ENCODE data around the gene NPLOC4. TPM values are rescaled to one million over a fixed set of nuclear protein-coding genes. Genes with fewer than 3 reads are reported as not detected.

NPLOC4 gene
- total and polyA plus RNA-seq, 2 of the 13 experiments (the other 11 are each of a cell fraction or from before 2014, with no cell fraction given), result 57.0 to 97.0 TPM

DNA sequence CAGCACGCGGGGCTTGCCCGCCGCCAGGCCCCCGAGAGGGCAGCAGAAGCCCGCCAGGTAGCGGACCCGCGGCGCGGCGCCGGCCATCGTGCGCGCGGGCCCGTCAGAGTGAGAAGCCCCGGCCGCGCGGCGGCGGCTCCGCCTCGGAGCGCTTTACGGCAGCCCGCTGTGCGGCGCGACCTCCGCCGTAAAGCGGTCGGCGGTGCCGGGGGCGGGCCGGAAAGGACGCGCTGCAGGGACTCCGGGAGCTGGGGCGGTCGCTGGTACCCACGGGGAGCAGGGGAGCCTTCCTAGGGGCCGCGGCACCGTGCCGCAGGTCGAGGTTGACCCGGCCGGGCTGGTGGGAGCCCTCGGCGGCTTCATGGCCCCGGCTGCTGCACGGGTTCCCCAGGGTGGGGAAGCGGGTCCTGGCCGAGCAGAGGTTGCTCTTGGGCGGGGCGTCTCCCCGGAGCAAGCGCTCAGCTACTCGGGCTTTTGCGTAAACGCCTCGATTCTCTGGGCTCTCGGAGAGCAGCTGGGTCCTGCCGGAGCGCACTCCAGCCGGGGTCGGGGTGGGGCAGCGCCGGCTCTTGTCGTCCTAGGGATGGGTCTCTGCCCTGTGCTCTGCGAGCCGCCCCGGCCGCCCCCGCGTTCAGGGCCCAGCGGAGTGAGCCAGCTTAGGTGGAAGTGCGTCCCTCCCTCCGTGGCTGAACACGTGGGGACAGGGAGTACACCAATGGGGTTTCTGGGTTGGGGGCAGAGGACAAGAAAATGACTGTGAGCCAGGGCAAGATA lies 84.5 kb downstream of the NPLOC4 start, which contains the start of gene FAAP100 (continued):
- TF ChIP-seq, protein P1, sequence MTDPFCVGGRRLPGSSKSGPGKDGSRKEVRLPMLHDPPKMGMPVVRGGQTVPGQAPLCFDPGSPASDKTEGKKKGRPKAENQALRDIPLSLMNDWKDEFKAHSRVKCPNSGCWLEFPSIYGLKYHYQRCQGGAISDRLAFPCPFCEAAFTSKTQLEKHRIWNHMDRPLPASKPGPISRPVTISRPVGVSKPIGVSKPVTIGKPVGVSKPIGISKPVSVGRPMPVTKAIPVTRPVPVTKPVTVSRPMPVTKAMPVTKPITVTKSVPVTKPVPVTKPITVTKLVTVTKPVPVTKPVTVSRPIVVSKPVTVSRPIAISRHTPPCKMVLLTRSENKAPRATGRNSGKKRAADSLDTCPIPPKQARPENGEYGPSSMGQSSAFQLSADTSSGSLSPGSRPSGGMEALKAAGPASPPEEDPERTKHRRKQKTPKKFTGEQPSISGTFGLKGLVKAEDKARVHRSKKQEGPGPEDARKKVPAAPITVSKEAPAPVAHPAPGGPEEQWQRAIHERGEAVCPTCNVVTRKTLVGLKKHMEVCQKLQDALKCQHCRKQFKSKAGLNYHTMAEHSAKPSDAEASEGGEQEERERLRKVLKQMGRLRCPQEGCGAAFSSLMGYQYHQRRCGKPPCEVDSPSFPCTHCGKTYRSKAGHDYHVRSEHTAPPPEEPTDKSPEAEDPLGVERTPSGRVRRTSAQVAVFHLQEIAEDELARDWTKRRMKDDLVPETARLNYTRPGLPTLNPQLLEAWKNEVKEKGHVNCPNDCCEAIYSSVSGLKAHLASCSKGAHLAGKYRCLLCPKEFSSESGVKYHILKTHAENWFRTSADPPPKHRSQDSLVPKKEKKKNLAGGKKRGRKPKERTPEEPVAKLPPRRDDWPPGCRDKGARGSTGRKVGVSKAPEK (CRISPR knock-in tag; IDR thresholded peaks at IDR 0.05; ENCODE audit: borderline replicate concordance), result no peak
- TF ChIP-seq ELF1 (CRISPR knock-in tag; IDR thresholded peaks at IDR 0.05) (peak; percentile 31; the same call in 1 of the 2 replicates), NFKB2 (CRISPR knock-in tag; IDR thresholded peaks at IDR 0.05; ENCODE audit: borderline replicate concordance) (peak; percentile 54), ZNF724P (CRISPR knock-in tag; IDR thresholded peaks at IDR 0.05; ENCODE audit: borderline replicate concordance) (0 out of 2 replicates have a peak, but pooled peaks have one; percentile 43), ZBTB3 (CRISPR knock-in tag; IDR thresholded peaks at IDR 0.05; ENCODE audit: borderline replicate concordance, low read depth) (peak; percentile 33; the same call in 1 of the 2 replicates), ERF (CRISPR knock-in tag; IDR thresholded peaks at IDR 0.05) (peak; percentile 17; the same call in 1 of the 2 replicates), ZNF124 (CRISPR knock-in tag; IDR thresholded peaks at IDR 0.05) (0 out of 2 replicates have a peak, but pooled peaks have one; percentile 43), ZNF205 (CRISPR knock-in tag; IDR thresholded peaks at IDR 0.05) (no peak), ARNT (IDR thresholded peaks at IDR 0.05) (no peak), ZFX (CRISPR knock-in tag; IDR thresholded peaks at IDR 0.05; ENCODE audit: low read depth) (peak; percentile 76), ZC3H13 (CRISPR knock-in tag; IDR thresholded peaks at IDR 0.05) (0 out of 2 replicates have a peak, but pooled peaks have one; percentile 49)
- TF ChIP-seq, protein P2, sequence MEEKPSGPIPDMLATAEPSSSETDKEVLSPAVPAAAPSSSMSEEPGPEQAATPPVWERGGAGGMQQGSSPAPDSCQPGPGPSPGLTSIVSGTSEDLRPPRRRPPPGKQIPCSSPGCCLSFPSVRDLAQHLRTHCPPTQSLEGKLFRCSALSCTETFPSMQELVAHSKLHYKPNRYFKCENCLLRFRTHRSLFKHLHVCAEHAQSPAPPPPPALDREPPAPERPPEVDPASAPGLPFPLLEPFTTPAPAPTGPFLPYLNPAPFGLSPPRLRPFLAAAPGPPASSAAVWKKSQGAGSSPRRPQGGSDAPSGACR (CRISPR knock-in tag; IDR thresholded peaks at IDR 0.05), result peak; percentile 42; the same call in 1 of the 2 replicates
- TF ChIP-seq, protein P3, sequence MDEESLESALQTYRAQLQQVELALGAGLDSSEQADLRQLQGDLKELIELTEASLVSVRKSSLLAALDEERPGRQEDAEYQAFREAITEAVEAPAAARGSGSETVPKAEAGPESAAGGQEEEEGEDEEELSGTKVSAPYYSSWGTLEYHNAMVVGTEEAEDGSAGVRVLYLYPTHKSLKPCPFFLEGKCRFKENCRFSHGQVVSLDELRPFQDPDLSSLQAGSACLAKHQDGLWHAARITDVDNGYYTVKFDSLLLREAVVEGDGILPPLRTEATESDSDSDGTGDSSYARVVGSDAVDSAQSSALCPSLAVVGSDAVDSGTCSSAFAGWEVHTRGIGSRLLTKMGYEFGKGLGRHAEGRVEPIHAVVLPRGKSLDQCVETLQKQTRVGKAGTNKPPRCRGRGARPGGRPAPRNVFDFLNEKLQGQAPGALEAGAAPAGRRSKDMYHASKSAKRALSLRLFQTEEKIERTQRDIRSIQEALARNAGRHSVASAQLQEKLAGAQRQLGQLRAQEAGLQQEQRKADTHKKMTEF (CRISPR knock-in tag; IDR thresholded peaks at IDR 0.05), result peak; percentile 80
- TF ChIP-seq, protein P4, sequence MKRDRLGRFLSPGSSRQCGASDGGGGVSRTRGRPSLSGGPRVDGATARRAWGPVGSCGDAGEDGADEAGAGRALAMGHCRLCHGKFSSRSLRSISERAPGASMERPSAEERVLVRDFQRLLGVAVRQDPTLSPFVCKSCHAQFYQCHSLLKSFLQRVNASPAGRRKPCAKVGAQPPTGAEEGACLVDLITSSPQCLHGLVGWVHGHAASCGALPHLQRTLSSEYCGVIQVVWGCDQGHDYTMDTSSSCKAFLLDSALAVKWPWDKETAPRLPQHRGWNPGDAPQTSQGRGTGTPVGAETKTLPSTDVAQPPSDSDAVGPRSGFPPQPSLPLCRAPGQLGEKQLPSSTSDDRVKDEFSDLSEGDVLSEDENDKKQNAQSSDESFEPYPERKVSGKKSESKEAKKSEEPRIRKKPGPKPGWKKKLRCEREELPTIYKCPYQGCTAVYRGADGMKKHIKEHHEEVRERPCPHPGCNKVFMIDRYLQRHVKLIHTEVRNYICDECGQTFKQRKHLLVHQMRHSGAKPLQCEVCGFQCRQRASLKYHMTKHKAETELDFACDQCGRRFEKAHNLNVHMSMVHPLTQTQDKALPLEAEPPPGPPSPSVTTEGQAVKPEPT (CRISPR knock-in tag; IDR thresholded peaks at IDR 0.05; ENCODE audit: low read depth), result peak; percentile 87; the same call in 1 of the 2 replicates
- TF ChIP-seq, protein P5, sequence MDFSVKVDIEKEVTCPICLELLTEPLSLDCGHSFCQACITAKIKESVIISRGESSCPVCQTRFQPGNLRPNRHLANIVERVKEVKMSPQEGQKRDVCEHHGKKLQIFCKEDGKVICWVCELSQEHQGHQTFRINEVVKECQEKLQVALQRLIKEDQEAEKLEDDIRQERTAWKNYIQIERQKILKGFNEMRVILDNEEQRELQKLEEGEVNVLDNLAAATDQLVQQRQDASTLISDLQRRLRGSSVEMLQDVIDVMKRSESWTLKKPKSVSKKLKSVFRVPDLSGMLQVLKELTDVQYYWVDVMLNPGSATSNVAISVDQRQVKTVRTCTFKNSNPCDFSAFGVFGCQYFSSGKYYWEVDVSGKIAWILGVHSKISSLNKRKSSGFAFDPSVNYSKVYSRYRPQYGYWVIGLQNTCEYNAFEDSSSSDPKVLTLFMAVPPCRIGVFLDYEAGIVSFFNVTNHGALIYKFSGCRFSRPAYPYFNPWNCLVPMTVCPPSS (IDR thresholded peaks at IDR 0.05), result no peak
- TF ChIP-seq, protein P6, sequence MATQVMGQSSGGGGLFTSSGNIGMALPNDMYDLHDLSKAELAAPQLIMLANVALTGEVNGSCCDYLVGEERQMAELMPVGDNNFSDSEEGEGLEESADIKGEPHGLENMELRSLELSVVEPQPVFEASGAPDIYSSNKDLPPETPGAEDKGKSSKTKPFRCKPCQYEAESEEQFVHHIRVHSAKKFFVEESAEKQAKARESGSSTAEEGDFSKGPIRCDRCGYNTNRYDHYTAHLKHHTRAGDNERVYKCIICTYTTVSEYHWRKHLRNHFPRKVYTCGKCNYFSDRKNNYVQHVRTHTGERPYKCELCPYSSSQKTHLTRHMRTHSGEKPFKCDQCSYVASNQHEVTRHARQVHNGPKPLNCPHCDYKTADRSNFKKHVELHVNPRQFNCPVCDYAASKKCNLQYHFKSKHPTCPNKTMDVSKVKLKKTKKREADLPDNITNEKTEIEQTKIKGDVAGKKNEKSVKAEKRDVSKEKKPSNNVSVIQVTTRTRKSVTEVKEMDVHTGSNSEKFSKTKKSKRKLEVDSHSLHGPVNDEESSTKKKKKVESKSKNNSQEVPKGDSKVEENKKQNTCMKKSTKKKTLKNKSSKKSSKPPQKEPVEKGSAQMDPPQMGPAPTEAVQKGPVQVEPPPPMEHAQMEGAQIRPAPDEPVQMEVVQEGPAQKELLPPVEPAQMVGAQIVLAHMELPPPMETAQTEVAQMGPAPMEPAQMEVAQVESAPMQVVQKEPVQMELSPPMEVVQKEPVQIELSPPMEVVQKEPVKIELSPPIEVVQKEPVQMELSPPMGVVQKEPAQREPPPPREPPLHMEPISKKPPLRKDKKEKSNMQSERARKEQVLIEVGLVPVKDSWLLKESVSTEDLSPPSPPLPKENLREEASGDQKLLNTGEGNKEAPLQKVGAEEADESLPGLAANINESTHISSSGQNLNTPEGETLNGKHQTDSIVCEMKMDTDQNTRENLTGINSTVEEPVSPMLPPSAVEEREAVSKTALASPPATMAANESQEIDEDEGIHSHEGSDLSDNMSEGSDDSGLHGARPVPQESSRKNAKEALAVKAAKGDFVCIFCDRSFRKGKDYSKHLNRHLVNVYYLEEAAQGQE (IDR thresholded peaks at IDR 0.05; ENCODE audit: borderline replicate concordance in 1 of 2, low read depth in 1 of 2, low read length in 2 of 2), result no peak; a peak in 1 of 4 replicates

Data from HepG2 (cell line).